Medulla oblongata (tissue), 1 donor: ENCODE results near the gene NR6A1.

Experiments used
- DNase-seq: peaks from one replicate; pipeline ENCODE4 v3.0.0-alpha.2; 2015; ENCODE audit errors: extremely low spot score

Gene NR6A1

GRCh38 chr9:124489222-124489621 is 281.9 kb downstream of the NR6A1 start:
- DNase-seq: no peak

DNA sequence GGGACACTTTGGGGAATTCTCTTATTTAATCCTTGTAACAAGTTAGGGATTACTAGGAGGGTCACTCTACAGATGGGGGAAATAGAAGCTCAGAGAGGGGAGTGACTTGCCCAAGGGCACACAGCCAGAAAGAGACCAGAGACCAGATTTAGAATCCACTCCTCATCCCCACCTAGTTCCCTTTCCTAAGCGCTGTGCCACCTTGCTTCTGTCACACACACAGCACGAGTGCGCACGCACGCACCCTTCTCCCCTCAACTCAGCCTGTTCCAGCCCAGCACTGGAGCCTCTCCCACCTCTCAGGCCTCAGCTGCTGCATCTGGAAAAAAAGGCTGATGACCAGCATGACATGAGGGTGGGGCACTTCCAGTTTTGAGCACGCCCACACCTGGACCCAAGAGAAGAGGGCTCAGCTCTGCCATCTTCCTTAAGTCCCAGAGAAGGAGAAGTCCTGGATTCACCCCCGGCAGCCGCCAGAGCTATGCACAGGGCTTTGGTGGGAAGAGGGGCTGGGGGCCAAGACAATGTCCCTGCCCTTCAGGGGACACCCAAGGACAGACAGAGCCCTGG is 282.4 kb downstream of the NR6A1 start:
- no peak for DNase-seq

GRCh38 chr9:124487260-124488182 is 283.6 kb downstream of the NR6A1 start:
- no peak for DNase-seq

DNA sequence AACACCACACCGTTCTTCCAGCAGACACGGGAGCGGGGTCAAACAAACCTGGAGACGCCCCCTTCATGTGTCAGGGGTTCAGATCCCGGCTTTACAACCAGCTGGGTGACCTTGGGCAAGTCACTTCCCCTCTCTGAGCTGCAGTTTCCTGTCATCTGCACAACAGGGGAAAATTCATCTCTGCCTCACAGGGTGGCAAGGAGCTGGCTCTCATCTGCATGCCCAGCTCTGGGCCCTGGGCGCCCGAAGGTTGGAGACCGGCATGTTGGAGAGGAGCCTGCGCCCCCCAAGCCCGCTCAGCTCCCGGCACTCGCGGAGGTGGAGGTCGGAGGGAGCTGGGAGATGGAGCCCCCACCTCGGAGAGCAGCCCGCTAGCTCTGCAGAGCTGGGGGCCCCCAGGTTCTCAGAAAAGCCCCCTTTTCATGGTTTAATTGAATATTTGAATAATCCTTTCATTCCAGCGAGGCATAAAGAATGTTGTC is 284.3 kb downstream of the NR6A1 start:
- DNase-seq: no peak

GRCh38 chr9:124485936-124486335 is 285.2 kb downstream of the NR6A1 start:
- no peak for DNase-seq

DNA sequence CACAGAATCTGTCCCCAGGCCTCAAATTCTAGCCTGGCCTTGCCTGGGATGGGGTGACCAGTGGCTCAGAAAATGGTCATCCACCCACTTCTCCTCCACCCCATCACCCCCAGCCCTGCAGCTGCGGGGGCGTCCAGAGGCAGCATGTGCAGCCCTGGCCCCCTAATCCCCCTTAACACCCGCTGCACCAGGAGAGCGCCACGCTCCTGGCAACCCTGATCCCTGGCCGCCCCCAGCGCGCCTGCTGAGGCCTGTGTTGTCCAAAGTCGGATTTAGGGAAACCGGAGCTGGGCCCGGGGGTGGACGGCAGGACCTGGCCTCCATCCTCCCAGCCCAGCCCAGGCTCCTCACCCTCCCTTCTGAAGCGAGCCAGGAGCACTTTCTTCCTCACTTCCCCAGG is 285.9 kb downstream of the NR6A1 start:
- DNase-seq: no peak

DNA sequence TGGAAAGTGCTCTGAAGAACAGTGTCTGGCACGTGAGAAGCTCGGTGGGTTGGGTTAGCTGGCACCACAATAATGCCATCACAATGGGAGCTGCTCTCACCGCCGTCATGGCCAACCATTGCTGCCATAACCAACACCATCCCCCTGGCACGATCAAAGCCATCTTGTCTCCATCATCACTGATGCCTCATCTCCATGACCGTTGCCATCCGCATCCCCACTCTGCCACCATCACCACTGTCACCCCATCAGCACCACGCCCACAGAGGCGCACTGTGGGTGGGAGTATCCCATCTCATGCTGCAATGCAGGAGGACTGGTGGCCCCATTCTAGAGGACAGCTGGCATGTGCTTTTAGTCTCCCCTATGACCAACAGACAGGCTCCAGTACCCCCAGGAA is 287.6 kb downstream of the NR6A1 start:
- DNase-seq: no peak

GRCh38 chr9:124482431-124483031 is 288.6 kb downstream of the NR6A1 start:
- no peak for DNase-seq

DNA sequence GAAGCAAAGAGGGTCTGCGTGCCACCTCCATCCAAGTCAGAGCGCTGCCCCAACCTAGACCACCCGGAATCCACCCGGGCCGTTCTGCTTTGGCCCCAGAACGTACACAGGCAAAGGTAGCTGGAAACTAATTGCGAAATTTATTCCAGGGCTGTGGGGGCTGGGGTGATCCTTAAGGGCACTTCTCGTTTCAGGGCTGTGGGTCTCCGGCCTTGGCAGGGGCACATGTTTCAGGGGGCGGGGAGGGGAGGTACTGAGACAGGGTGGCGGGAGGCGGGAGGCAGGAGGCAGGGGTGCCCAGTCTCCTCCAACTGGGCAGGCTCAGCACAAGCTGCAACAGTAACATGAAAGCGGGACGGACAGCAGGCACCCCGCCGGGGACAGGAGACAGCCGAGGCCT is 290.0 kb downstream of the NR6A1 start:
- no peak for DNase-seq

DNA sequence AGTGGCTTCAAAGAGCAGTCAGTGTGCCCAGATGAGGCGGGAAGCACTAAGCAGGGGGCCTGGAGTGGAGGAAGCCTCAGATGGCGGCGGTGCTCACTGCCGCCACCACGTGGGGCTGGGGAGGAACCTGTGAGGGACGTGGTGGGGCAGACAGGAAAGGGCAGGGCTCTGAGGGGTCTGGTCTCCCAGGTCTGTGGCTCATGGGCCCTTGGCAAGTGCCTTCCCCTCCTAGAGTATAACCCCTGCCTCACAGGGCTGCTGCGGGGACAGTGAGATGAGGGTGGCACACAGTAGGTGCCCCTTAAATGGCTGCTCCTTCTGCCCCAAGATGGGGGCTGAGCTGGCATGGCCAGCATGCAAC is 290.5 kb downstream of the NR6A1 start:
- DNase-seq: no peak

DNA sequence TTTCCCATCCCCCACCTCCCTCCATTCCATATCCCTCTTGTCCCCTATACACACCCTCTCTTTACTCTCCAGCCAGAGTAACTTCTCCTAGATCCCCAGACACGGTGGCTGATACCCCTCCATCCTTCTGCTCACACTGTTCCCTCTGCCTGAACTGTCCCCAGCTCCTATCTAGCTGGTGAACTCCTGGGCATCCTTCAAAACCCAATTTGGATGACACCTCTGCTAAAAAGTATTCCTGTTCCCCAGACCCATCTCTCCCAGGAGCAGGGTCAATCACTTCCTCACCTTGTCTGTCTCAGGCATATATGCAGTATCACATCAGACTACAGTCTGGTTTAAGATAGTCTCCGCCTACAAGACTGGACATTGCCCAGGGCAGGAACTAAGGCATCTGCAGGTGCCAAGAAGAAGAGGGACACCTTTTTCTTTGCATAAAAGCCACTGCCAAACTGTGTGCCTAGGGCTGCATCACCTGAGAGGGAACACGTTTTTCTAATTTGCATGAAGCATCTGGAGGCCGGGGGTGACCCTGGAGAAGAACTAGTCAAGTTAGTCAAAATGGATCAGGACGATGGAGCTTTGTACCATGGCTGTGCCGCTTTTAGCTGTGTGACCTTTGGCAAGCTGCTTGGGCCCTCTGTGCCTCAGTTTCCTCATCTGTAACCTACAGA is 291.0 kb downstream of the NR6A1 start:
- DNase-seq: no peak

GRCh38 chr9:124479371-124479770 is 291.7 kb downstream of the NR6A1 start:
- DNase-seq: no peak

GRCh38 chr9:124478354-124478753 is 292.8 kb downstream of the NR6A1 start:
- DNase-seq: no peak

- no peak for DNase-seq
Measured at GRCh38 chr9:124477648-124478285, 293.3 kb downstream of the NR6A1 start.

DNA sequence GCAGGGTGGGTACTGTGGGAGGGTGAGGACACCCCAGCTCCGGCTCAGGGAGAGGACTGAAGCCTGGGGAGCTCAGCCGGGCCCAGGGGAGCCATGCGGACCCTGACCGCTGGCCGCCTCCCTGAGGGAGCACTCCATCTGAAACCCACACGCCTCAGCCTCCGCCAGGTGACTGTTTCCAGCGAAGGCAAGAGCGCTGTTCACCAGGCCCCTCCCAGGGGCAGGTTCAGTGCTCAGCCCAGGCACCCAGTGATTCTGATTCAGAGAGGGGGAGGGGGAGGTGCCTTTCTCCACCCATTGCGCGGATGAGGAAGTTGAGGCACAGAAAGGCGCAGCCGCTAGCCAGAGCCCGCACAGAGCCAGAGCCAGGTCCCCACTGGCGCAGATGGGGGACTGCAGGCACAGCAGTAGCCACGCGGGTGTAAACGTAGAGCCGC is 293.9 kb downstream of the NR6A1 start:
- no peak for DNase-seq

- no peak for DNase-seq
Measured at GRCh38 chr9:124475868-124476690, 295.0 kb downstream of the NR6A1 start.

GRCh38 chr9:124475158-124475867 is 295.8 kb downstream of the NR6A1 start:
- DNase-seq: no peak

DNA sequence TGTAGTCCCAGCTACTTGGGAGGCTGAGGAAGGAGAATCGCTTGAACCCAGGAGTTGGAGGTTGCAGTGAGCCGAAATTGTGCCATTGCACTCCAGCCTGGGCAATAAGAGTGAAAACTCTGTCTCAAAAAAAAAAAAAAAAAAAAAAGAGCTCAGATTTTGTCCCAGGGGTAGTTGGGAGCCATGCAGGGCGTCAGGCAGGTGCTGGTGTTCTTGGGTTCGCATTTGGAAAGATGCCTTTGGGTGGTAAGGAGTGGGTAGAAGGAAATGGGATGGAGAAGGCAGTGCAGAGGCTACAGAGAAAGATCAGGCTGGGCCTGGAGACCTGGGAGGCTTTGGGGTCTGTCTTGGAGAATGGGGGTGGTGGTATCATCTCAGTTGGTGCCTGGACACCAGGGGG is 297.0 kb downstream of the NR6A1 start:
- no peak for DNase-seq

GRCh38 chr9:124473310-124473709 is 297.8 kb downstream of the NR6A1 start:
- DNase-seq: no peak

DNA sequence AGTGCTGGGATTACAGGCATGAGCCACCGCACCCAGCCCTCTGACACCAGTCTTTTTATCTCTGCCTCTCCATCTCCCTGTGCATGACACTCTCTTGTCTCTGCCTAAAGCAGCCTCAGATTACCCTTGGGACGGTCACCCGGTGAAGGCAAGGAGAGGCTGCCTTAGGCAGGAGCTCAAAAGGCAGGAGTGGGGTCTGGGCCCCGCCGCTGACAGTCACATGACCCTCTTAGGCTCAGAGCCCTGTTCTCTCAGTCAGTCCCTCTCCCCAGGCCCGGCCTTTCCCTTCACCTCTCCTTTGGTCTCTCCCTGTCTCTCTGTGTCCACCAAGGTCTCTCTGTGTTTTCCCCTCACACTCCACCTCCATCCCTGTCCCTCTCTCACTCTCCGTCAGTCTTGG is 298.3 kb downstream of the NR6A1 start:
- DNase-seq: no peak
